Karpas-422 (cell line): Measurements from ENCODE around the gene DLST. TPM values are rescaled to one million over a fixed set of nuclear protein-coding genes. Genes with fewer than 3 reads are reported as not detected.
A peak's percentile ranks its signal among the peaks of the same experiment; 100 is the strongest.

Source experiments
- DNase-seq: peaks from one replicate; pipeline ENCODE4 v3.0.0-alpha.2; 2015
- H2AFZ ChIP-seq: fragments of 200-600 bp; sonication (generic); 2 replicates; pipeline ENCODE4 v1.6.1; 2014; ENCODE audit warnings: antibody characterized with exemption, low read length, mixed read lengths
- H3K27ac ChIP-seq: fragments of 200-600 bp; sonication (generic); 2 replicates; pipeline ENCODE4 v1.5.1; 2014; ENCODE audit warnings: mild to moderate bottlenecking, low read length, moderate library complexity
- H3K27me3 ChIP-seq: fragments of 200-600 bp; sonication (generic); 2 replicates; pipeline ENCODE4 v1.6.1; 2014; ENCODE audit warnings: low read length, mixed read lengths
- H3K36me3 ChIP-seq: fragments of 200-600 bp; sonication (generic); 2 replicates; pipeline ENCODE4 v1.6.1; 2014; ENCODE audit warnings: low read length, mixed read lengths; ENCODE audit not compliant: insufficient read depth
- H3K4me1 ChIP-seq: fragments of 200-600 bp; sonication (generic); 2 replicates; pipeline ENCODE4 v1.6.1; 2014; ENCODE audit warnings: mild to moderate bottlenecking, low read length, mixed read lengths
- H3K4me2 ChIP-seq: fragments of 200-600 bp; sonication (generic); 2 replicates; pipeline ENCODE4 v1.6.1; 2014; ENCODE audit warnings: low read length, low read depth, mild to moderate bottlenecking; ENCODE audit not compliant: poor library complexity, severe bottlenecking
- H3K4me3 ChIP-seq: fragments of 200-600 bp; sonication (generic); 2 replicates; pipeline ENCODE4 v1.5.1; 2014; ENCODE audit warnings: mild to moderate bottlenecking, antibody characterized with exemption, low read length, mixed read lengths
- H3K79me2 ChIP-seq: fragments of 200-600 bp; sonication (generic); 2 replicates; pipeline ENCODE4 v1.6.1; 2014; ENCODE audit warnings: mild to moderate bottlenecking, low read length, mixed read lengths
- H3K9ac ChIP-seq: fragments of 200-600 bp; sonication (generic); 2 replicates; pipeline ENCODE4 v1.6.0; 2014; ENCODE audit warnings: low read length
- H3K9me2 ChIP-seq: fragments of 200-600 bp; sonication (generic), shearing (Covaris generic); replicated peaks from 2 replicates; pipeline ENCODE4 v1.6.0; 2014; ENCODE audit warnings: mild to moderate bottlenecking, low read length, moderate library complexity; ENCODE audit not compliant: insufficient read depth
- H3K9me3 ChIP-seq: fragments of 300-700, 200-600 bp; sonication (generic); 2 replicates; pipeline ENCODE4 v1.6.1; 2014; ENCODE audit warnings: low read length, mixed read lengths
- H4K20me1 ChIP-seq: fragments of 200-600 bp; sonication (generic); 2 replicates; pipeline ENCODE4 v1.6.1; 2014; ENCODE audit warnings: mild to moderate bottlenecking, antibody characterized with exemption, low read length, low read depth; ENCODE audit not compliant: insufficient read depth
- total RNA-seq: library from RNA; depleted of rRNA; stranded (reverse); fragments of >200 nt; shearing (Covaris generic); gene quantifications from 2 replicates; pipeline ENCODE4 v1.2.3, GENCODE V29; 2014; ENCODE audit warnings: low replicate concordance

The DLST gene
- total RNA-seq, 1 experiment from 2014 or later, result 105 TPM

GRCh38 chr14:74912111-74912510, 30.4 kb downstream of the DLST start:
- H2AFZ ChIP-seq, result no peak overlapping the region
- no peaks in the 10 kb centered on the region for H4K20me1 ChIP-seq
- no peak for DNase-seq
- no peaks in the 10 kb centered on the region for H3K27me3 ChIP-seq
- H3K9me3 ChIP-seq, result no peaks in the 10 kb centered on the region
- no peak overlapping the region for H3K4me2 ChIP-seq
- H3K36me3 ChIP-seq, result no peaks in the 10 kb centered on the region
- no peak overlapping the region for H3K9ac ChIP-seq
- H3K9me2 ChIP-seq, result no peaks in the 10 kb centered on the region
- no peaks in the 10 kb centered on the region for H3K79me2 ChIP-seq
- no peak overlapping the region for H3K4me3 ChIP-seq
- H3K27ac ChIP-seq, result no peak overlapping the region
- H3K4me1 ChIP-seq, result peaks cover 18% of the 10 kb centered on the region

GRCh38 chr14:74912801-74913200, 31.1 kb downstream of the DLST start:
- no peaks in the 10 kb centered on the region for H3K9me2 ChIP-seq
- H3K36me3 ChIP-seq, result no peaks in the 10 kb centered on the region
- H3K9ac ChIP-seq, result no peak overlapping the region
- H3K79me2 ChIP-seq, result no peaks in the 10 kb centered on the region
- H3K27ac ChIP-seq, result no peak overlapping the region
- no peak overlapping the region for H2AFZ ChIP-seq
- H3K4me3 ChIP-seq, result no peak overlapping the region
- H3K27me3 ChIP-seq, result no peaks in the 10 kb centered on the region
- no peaks in the 10 kb centered on the region for H4K20me1 ChIP-seq
- no peak for DNase-seq
- H3K4me1 ChIP-seq, result peaks cover 18% of the 10 kb centered on the region
- H3K9me3 ChIP-seq, result no peaks in the 10 kb centered on the region
- no peak overlapping the region for H3K4me2 ChIP-seq

GRCh38 chr14:74913393-74913910, 31.7 kb downstream of the DLST start:
- Histone ChIP-seq H3K4me3 (no peak overlapping the region), H3K36me3 (no peaks in the 10 kb centered on the region), H3K9me2 (no peaks in the 10 kb centered on the region), H3K9me3 (no peaks in the 10 kb centered on the region), H2AFZ (no peak overlapping the region), H3K27me3 (no peaks in the 10 kb centered on the region), H3K4me2 (no peak overlapping the region), H3K27ac (peak overlapping the region; percentile 5; the same call in 1 of the 2 replicates), H3K4me1 (peaks cover 18% of the 10 kb centered on the region), H4K20me1 (no peaks in the 10 kb centered on the region), H3K9ac (no peak overlapping the region), H3K79me2 (no peaks in the 10 kb centered on the region)
- DNase-seq, result no peak

- no peaks in the 10 kb centered on the region for H3K9me3 ChIP-seq
- H3K36me3 ChIP-seq, result no peaks in the 10 kb centered on the region
- H3K27me3 ChIP-seq, result no peaks in the 10 kb centered on the region
- peak overlapping the region; percentile 13; the same call in 1 of the 2 replicates for H3K27ac ChIP-seq
- no peaks in the 10 kb centered on the region for H3K79me2 ChIP-seq
- no peaks in the 10 kb centered on the region for H4K20me1 ChIP-seq
- H3K4me1 ChIP-seq, result peaks cover 18% of the 10 kb centered on the region
- no peak overlapping the region for H3K4me2 ChIP-seq
- H3K9me2 ChIP-seq, result no peaks in the 10 kb centered on the region
- peak overlapping the region; percentile 27; the same call in 1 of the 2 replicates for H3K9ac ChIP-seq
- DNase-seq, result peak; percentile 90
- H2AFZ ChIP-seq, result peak overlapping the region; percentile 40; the same call in 1 of the 2 replicates
- no peak overlapping the region for H3K4me3 ChIP-seq
These were observed 32.4 kb downstream of the DLST start for GRCh38 chr14:74913986-74914573.

GRCh38 chr14:74915426-74915825, 33.7 kb downstream of the DLST start:
- no peak overlapping the region for H2AFZ ChIP-seq
- no peak overlapping the region for H3K4me2 ChIP-seq
- no peaks in the 10 kb centered on the region for H3K36me3 ChIP-seq
- no peaks in the 10 kb centered on the region for H4K20me1 ChIP-seq
- H3K9me2 ChIP-seq, result no peaks in the 10 kb centered on the region
- H3K4me1 ChIP-seq, result peaks cover 18% of the 10 kb centered on the region
- no peaks in the 10 kb centered on the region for H3K9me3 ChIP-seq
- H3K9ac ChIP-seq, result no peak overlapping the region; the same call in 1 of the 2 replicates
- H3K27me3 ChIP-seq, result no peaks in the 10 kb centered on the region
- no peak for DNase-seq
- no peak overlapping the region for H3K4me3 ChIP-seq
- H3K79me2 ChIP-seq, result no peaks in the 10 kb centered on the region
- H3K27ac ChIP-seq, result 0 out of 2 replicates have a peak overlapping the region, but pooled peaks have one; percentile 1

GRCh38 chr14:74915826-74916225, 34.1 kb downstream of the DLST start:
- Histone ChIP-seq H3K9ac (no peak overlapping the region; the same call in 1 of the 2 replicates), H3K36me3 (no peaks in the 10 kb centered on the region), H4K20me1 (no peaks in the 10 kb centered on the region), H3K27me3 (no peaks in the 10 kb centered on the region), H3K4me2 (no peak overlapping the region), H3K9me2 (no peaks in the 10 kb centered on the region), H3K79me2 (no peaks in the 10 kb centered on the region), H3K27ac (no peak overlapping the region), H2AFZ (no peak overlapping the region), H3K9me3 (no peaks in the 10 kb centered on the region), H3K4me1 (peaks cover 18% of the 10 kb centered on the region), H3K4me3 (no peak overlapping the region)
- DNase-seq, result no peak

GRCh38 chr14:74917178-74917543, 35.4 kb downstream of the DLST start:
- Histone ChIP-seq H3K4me3 (no peak overlapping the region), H3K27ac (no peak overlapping the region), H3K9me2 (no peaks in the 10 kb centered on the region), H4K20me1 (no peaks in the 10 kb centered on the region), H3K4me1 (peaks cover 22% of the 10 kb centered on the region), H3K27me3 (no peaks in the 10 kb centered on the region), H3K9ac (no peak overlapping the region), H3K79me2 (peaks cover 2% of the 10 kb centered on the region), H3K4me2 (no peak overlapping the region), H2AFZ (no peak overlapping the region), H3K9me3 (no peaks in the 10 kb centered on the region), H3K36me3 (no peaks in the 10 kb centered on the region)
- no peak for DNase-seq

GRCh38 chr14:74917646-74918081, 35.9 kb downstream of the DLST start:
- H3K36me3 ChIP-seq, result no peaks in the 10 kb centered on the region
- H2AFZ ChIP-seq, result no peak overlapping the region
- no peak for DNase-seq
- no peak overlapping the region for H3K9ac ChIP-seq
- H3K9me3 ChIP-seq, result no peaks in the 10 kb centered on the region
- no peaks in the 10 kb centered on the region for H3K9me2 ChIP-seq
- H3K79me2 ChIP-seq, result peaks cover 7% of the 10 kb centered on the region
- H3K4me3 ChIP-seq, result no peak overlapping the region
- no peaks in the 10 kb centered on the region for H3K27me3 ChIP-seq
- H3K27ac ChIP-seq, result no peak overlapping the region
- H3K4me2 ChIP-seq, result no peak overlapping the region
- H3K4me1 ChIP-seq, result peaks cover 24% of the 10 kb centered on the region
- H4K20me1 ChIP-seq, result no peaks in the 10 kb centered on the region
